SU-DHL-6 (cell line): ENCODE measurements around the gene STARD9.

Source experiments
- H2AFZ ChIP-seq: fragments of 200-600 bp; sonication (generic); 2 replicates; pipeline ENCODE4 v1.6.1; 2014; ENCODE audit warnings: low read depth, mild to moderate bottlenecking, moderate library complexity, mixed read lengths, antibody characterized with exemption, low read length; ENCODE audit not compliant: severe bottlenecking
- H3F3A ChIP-seq: fragments of 200-600 bp; shearing (Covaris generic); 2 replicates; pipeline ENCODE4 v1.6.0; 2016; ENCODE audit warnings: antibody characterized with exemption, mild to moderate bottlenecking; ENCODE audit not compliant: insufficient read depth
- H3K27ac ChIP-seq: fragments of 200-600 bp; sonication (generic); 2 replicates; pipeline ENCODE4 v1.5.1; 2016; ENCODE audit warnings: low read depth, mild to moderate bottlenecking, low read length, moderate library complexity, mixed read lengths
- H3K27me3 ChIP-seq: fragments of 200-600 bp; sonication (generic), shearing (Covaris generic); 2 replicates; pipeline ENCODE4 v1.6.0; 2014; ENCODE audit warnings: mild to moderate bottlenecking, low read length
- H3K36me3 ChIP-seq: fragments of 200-600 bp; sonication (generic); 2 replicates; pipeline ENCODE4 v1.6.1; 2014; ENCODE audit warnings: mild to moderate bottlenecking, low read length, mixed read lengths
- H3K4me2 ChIP-seq: fragments of 300-600, 200-600 bp; shearing (Covaris generic), sonication (generic); 2 replicates; pipeline ENCODE4 v1.6.0; 2014; ENCODE audit warnings: low read length, low read depth, mild to moderate bottlenecking; ENCODE audit not compliant: poor library complexity, severe bottlenecking
- H3K4me3 ChIP-seq: fragments of 200-600 bp; sonication (generic); 2 replicates; pipeline ENCODE4 v1.5.1; 2014; ENCODE audit warnings: antibody characterized with exemption, low read length, mild to moderate bottlenecking, mixed read lengths; ENCODE audit not compliant: insufficient read depth, poor library complexity, severe bottlenecking
- H3K79me2 ChIP-seq: fragments of 200-600 bp; sonication (generic); 2 replicates; pipeline ENCODE4 v1.6.1; 2014; ENCODE audit warnings: mild to moderate bottlenecking, low read length, moderate library complexity; ENCODE audit not compliant: insufficient read depth
- H3K9ac ChIP-seq: fragments of 200-600 bp; sonication (generic); 2 replicates; pipeline ENCODE4 v1.7.0; 2014; ENCODE audit warnings: mild to moderate bottlenecking, low read length
- H3K9me2 ChIP-seq: fragments of 200-600 bp; sonication (generic); replicated peaks from 2 replicates; pipeline ENCODE4 v1.6.1; 2014; ENCODE audit warnings: low read length; ENCODE audit not compliant: insufficient read depth
- H3K9me3 ChIP-seq: fragments of 200-600 bp; sonication (generic); 2 replicates; pipeline ENCODE4 v1.6.1; 2014; ENCODE audit warnings: low read length, mixed read lengths; ENCODE audit not compliant: insufficient read depth
- H4K20me1 ChIP-seq: fragments of 200-600 bp; sonication (generic); 2 replicates; pipeline ENCODE4 v1.6.1; 2014; ENCODE audit warnings: low read depth, mild to moderate bottlenecking, antibody characterized with exemption, low read length, moderate library complexity, mixed read lengths
- CTCF ChIP-seq: fragments of 200-600 bp; sonication (generic); IDR thresholded peaks from one replicate; pipeline ENCODE4 v1.5.1; 2017; ENCODE audit warnings: antibody characterized with exemption, mild to moderate bottlenecking, low read length, moderate library complexity; ENCODE audit not compliant: insufficient read depth, poor library complexity, severe bottlenecking
- EZH2phosphoT487 ChIP-seq: fragments of 200-600 bp; sonication (generic), shearing (Covaris generic); conservative IDR thresholded peaks from 2 replicates; pipeline ENCODE4 v1.6.1; 2018; ENCODE audit warnings: mild to moderate bottlenecking, antibody characterized with exemption, low read length, moderate library complexity, mixed read lengths

Gene STARD9

GRCh38 chr15:42670451-42670850 is 95.0 kb downstream of the STARD9 start:
- Histone ChIP-seq H3K79me2 (no peaks in the 10 kb centered on the region), H4K20me1 (no peaks in the 10 kb centered on the region), H3K9ac (no peak overlapping the region), H3K9me2 (no peaks in the 10 kb centered on the region), H3K36me3 (no peaks in the 10 kb centered on the region), H3K27ac (no peak overlapping the region), H3K9me3 (no peaks in the 10 kb centered on the region), H3K4me2 (no peak overlapping the region), H3K27me3 (no peaks in the 10 kb centered on the region), H3K4me3 (no peak overlapping the region), H3F3A (no peaks in the 10 kb centered on the region), H2AFZ (no peak overlapping the region)
- no peak for TF ChIP-seq EZH2phosphoT487
- TF ChIP-seq CTCF, result no peak

- Histone ChIP-seq H4K20me1 (no peaks in the 10 kb centered on the region), H2AFZ (no peak overlapping the region), H3K79me2 (no peaks in the 10 kb centered on the region), H3K9me3 (no peaks in the 10 kb centered on the region), H3K9ac (no peak overlapping the region), H3K4me2 (no peak overlapping the region), H3F3A (no peaks in the 10 kb centered on the region), H3K27me3 (no peaks in the 10 kb centered on the region), H3K9me2 (no peaks in the 10 kb centered on the region), H3K27ac (no peak overlapping the region), H3K36me3 (no peaks in the 10 kb centered on the region), H3K4me3 (no peak overlapping the region)
- TF ChIP-seq CTCF (no peak), EZH2phosphoT487 (no peak)
These were observed 97.0 kb downstream of the STARD9 start for GRCh38 chr15:42672444-42672843.

- Histone ChIP-seq H3F3A (no peaks in the 10 kb centered on the region), H3K27me3 (no peaks in the 10 kb centered on the region), H3K9me3 (no peaks in the 10 kb centered on the region), H3K4me3 (no peak overlapping the region), H4K20me1 (no peaks in the 10 kb centered on the region), H2AFZ (no peak overlapping the region), H3K36me3 (no peaks in the 10 kb centered on the region), H3K9ac (no peak overlapping the region), H3K27ac (no peak overlapping the region), H3K9me2 (no peaks in the 10 kb centered on the region), H3K4me2 (no peak overlapping the region), H3K79me2 (no peaks in the 10 kb centered on the region)
- TF ChIP-seq CTCF, result no peak
- TF ChIP-seq EZH2phosphoT487, result no peak
These were observed 99.1 kb downstream of the STARD9 start for GRCh38 chr15:42674472-42674871.
